ENCODE results near the gene LILRB2. TPM values are rescaled to one million over a fixed set of nuclear protein-coding genes. Genes with fewer than 3 reads are reported as not detected.
"Not testable (repeated sequence)": the region's sequence is repeated elsewhere in the genome, so short reads cannot be mapped to it uniquely, and the experiment has no call there.

Gene LILRB2
- total and polyA plus RNA-seq, 4 donors: 9.1 to 202 (median 27.9) TPM

DNA sequence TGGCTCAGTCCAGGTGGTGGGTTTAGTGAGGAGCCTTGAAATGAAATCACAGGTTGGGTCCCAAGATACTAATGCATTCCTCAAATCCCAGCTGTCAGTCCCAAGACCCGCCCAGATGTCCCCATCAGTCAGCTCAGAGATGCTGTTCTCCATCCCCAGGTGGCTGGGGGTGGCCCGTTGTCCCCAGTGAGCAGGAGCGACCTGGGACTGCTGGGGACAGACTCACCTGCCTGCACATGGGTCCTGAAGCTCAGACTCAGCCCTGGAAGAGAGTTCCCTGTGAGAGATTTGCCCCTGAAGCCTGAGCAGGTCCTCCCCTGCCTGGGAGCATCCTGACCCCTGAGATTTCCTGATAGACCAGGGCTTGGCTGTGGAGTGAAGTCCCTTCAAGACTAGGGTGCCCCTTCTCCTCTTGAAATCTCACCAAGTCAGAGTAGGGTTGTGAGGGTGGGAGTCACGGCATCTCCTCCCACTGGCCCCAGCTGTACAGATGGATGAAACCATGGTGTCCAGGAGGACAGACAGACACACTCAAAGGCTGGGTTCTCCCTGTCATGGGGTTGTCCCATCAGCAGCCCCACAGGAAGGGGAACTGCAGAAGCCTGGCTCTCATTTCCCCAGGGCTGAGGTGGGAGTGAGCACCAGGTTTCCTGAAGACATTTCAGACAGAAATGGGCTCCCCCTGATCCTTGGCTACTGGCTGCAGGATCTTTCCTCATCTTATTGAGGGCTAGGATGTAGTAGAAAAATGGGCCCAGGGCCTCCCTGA is 17.6 kb upstream of the LILRB2 start:
- no peak for ATAC-seq (ENCODE audit: insufficient read depth, low FRiP score)
- Histone ChIP-seq H3K4me1 (ENCODE audit: control insufficient read depth in 5 of 5, insufficient read depth in 5 of 5, low read length in 5 of 5) (no peaks in the 10 kb centered on the region), H3K36me3 (ENCODE audit: control insufficient read depth in 4 of 4, insufficient read depth in 4 of 4, low read length in 4 of 4) (no peaks in the 10 kb centered on the region), H3K27me3 (ENCODE audit: control insufficient read depth in 3 of 3, insufficient read depth in 3 of 3, low read length in 2 of 3) (no peaks in the 10 kb centered on the region), H3K9me3 (ENCODE audit: control insufficient read depth in 4 of 4, insufficient read depth in 3 of 4, low read length in 3 of 4) (peaks cover 0 to 7% (median 0%) of the 10 kb centered on the region in 4 donors), H3K9ac (ENCODE audit: insufficient read depth in 1 of 2, low read length in 2 of 2) (no peak overlapping the region), H3K4me3 (no peak overlapping the region), H3K27ac (ENCODE audit: low read depth in 1 of 2, low read length in 1 of 2) (no peak overlapping the region)
- DNase-seq: no peak
- WGBS, 2 donors: 61 to 79% methylated on average over 4 of the region's 4 CpGs
- TF ChIP-seq, protein P1, sequence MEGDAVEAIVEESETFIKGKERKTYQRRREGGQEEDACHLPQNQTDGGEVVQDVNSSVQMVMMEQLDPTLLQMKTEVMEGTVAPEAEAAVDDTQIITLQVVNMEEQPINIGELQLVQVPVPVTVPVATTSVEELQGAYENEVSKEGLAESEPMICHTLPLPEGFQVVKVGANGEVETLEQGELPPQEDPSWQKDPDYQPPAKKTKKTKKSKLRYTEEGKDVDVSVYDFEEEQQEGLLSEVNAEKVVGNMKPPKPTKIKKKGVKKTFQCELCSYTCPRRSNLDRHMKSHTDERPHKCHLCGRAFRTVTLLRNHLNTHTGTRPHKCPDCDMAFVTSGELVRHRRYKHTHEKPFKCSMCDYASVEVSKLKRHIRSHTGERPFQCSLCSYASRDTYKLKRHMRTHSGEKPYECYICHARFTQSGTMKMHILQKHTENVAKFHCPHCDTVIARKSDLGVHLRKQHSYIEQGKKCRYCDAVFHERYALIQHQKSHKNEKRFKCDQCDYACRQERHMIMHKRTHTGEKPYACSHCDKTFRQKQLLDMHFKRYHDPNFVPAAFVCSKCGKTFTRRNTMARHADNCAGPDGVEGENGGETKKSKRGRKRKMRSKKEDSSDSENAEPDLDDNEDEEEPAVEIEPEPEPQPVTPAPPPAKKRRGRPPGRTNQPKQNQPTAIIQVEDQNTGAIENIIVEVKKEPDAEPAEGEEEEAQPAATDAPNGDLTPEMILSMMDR (IDR thresholded peaks at IDR 0.05; ENCODE audit: control extremely low read depth, extremely low read depth): no peak

DNA sequence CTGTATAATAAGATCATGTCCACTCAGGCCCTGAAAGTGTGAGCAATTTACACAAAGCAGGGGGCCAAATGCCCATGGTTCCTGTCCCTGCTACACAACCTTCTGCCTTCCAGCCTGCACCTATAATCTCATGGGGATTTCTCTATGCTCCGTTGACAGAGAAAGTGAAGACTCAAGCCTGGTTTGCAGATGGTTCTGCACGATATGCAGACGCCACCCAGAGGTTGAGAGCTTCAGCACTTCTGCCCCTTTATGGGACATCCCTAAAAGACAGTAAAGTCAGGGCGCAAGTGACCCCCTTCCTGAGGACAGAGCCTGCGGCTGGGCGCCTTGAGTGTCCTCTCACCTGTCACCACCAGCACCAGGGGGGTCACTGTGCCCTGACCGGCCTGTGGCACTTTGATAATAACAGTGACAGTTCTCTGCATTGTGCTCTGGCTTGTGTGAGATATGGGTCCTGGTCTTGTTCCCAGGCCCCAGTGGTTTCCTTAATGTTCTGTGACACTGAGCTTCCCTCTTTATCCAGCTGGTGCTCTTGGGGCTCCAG is 16.9 kb upstream of the LILRB2 start:
- WGBS, 2 donors: 41 to 45% methylated on average over 7 of the region's 7 CpGs
- TF ChIP-seq, protein P1 (IDR thresholded peaks at IDR 0.05; ENCODE audit: control extremely low read depth, extremely low read depth): no peak
- DNase-seq: no peak

DNA sequence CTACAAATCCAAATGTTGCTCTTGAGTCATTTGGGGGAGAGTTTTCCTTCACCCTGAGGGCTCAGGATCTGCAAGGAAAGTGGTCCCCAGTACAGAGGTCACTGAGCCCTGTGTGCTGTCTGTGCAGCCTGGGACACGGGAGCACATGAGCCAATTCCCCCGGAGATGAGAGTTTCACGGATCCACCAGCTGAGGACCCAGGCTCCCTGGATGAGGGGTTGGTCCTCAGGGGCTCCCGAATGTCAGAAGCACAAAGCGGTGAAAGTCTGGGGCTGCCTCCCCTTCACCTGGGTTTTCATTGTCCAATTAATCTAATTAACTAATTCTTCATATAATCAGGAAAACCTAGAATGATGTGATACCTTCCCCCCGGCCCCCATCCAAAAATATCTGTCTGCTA is 13.6 kb upstream of the LILRB2 start:
- 90 to 91% methylated on average over 6 of the region's 6 CpGs for WGBS, 2 donors

More for the DNA sequence above, 16.9 kb upstream of the LILRB2 start:
- ATAC-seq (ENCODE audit: insufficient read depth, low FRiP score): no peak
- Histone ChIP-seq H3K4me1 (ENCODE audit: control insufficient read depth in 5 of 5, insufficient read depth in 5 of 5, low read length in 5 of 5) (no peaks in the 10 kb centered on the region), H3K27me3 (ENCODE audit: control insufficient read depth in 3 of 3, insufficient read depth in 3 of 3, low read length in 2 of 3) (no peaks in the 10 kb centered on the region), H3K27ac (ENCODE audit: low read depth in 1 of 2, low read length in 1 of 2) (no peak overlapping the region), H3K36me3 (ENCODE audit: control insufficient read depth in 4 of 4, insufficient read depth in 4 of 4, low read length in 4 of 4) (no peaks in the 10 kb centered on the region), H3K9me3 (ENCODE audit: control insufficient read depth in 4 of 4, insufficient read depth in 3 of 4, low read length in 3 of 4) (peaks cover 0 to 9% (median 0%) of the 10 kb centered on the region in 4 donors), H3K4me3 (no peak overlapping the region), H3K9ac (ENCODE audit: insufficient read depth in 1 of 2, low read length in 2 of 2) (no peak overlapping the region)

DNA sequence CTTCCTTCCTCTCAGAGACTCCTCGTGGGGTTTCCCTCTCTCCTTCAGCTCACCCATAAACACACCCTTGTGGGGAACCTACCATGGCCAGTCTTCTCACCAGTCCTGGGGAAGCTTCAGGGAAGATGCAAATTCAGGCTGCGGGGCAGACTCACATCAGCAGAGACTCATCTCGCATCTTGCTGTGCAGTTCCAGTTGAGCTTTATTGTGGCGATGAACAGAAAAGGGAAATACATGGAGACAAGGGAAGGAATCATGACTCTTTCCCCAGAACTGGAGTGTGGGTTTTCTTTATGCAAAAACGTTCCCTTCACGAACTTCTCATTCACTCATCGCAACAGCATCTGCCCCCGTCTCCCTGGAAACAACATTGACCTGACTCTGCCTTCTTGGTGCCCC is 8.2 kb upstream of the LILRB2 start:
- not testable (repeated sequence) for DNase-seq; H3K27me3 ChIP-seq (ENCODE audit: control insufficient read depth in 3 of 3, insufficient read depth in 3 of 3, low read length in 2 of 3); H3K27ac ChIP-seq (ENCODE audit: low read depth in 1 of 2, low read length in 1 of 2); H3K36me3 ChIP-seq (ENCODE audit: control insufficient read depth in 4 of 4, insufficient read depth in 4 of 4, low read length in 4 of 4); H3K9me3 ChIP-seq (ENCODE audit: control insufficient read depth in 4 of 4, insufficient read depth in 3 of 4, low read length in 3 of 4); ATAC-seq (ENCODE audit: insufficient read depth, low FRiP score); H3K4me3 ChIP-seq; H3K4me1 ChIP-seq (ENCODE audit: control insufficient read depth in 5 of 5, insufficient read depth in 5 of 5, low read length in 5 of 5); H3K9ac ChIP-seq (ENCODE audit: insufficient read depth in 1 of 2, low read length in 2 of 2)
- WGBS, 2 donors: 46 to 70% methylated on average over 8 of the region's 8 CpGs

More for the DNA sequence above, 13.6 kb upstream of the LILRB2 start:
- no peaks in the 10 kb centered on the region for H3K36me3 ChIP-seq (ENCODE audit: control insufficient read depth in 4 of 4, insufficient read depth in 4 of 4, low read length in 4 of 4)
- ATAC-seq (ENCODE audit: insufficient read depth, low FRiP score) (no peak), DNase-seq (no peak)
- peaks cover 0 to 9% (median 0%) of the 10 kb centered on the region in 4 donors for H3K9me3 ChIP-seq (ENCODE audit: control insufficient read depth in 4 of 4, insufficient read depth in 3 of 4, low read length in 3 of 4)
- H3K27me3 ChIP-seq (ENCODE audit: control insufficient read depth in 3 of 3, insufficient read depth in 3 of 3, low read length in 2 of 3): no peaks in the 10 kb centered on the region
- H3K27ac ChIP-seq (ENCODE audit: low read depth in 1 of 2, low read length in 1 of 2): no peak overlapping the region
- H3K9ac ChIP-seq (ENCODE audit: insufficient read depth in 1 of 2, low read length in 2 of 2): no peak overlapping the region
- no peaks in the 10 kb centered on the region for H3K4me1 ChIP-seq (ENCODE audit: control insufficient read depth in 5 of 5, insufficient read depth in 5 of 5, low read length in 5 of 5)
- H3K4me3 ChIP-seq: no peak overlapping the region
- TF ChIP-seq, protein P1 (IDR thresholded peaks at IDR 0.05; ENCODE audit: control extremely low read depth, extremely low read depth): no peak
